ENCODE measurements around the gene TEKT3. TPM values are rescaled to one million over a fixed set of nuclear protein-coding genes. Genes with fewer than 3 reads are reported as not detected.

The TEKT3 gene
- total RNA-seq, 4 donors from 2014 or later = 0.83 TPM; not detected in 3

DNA sequence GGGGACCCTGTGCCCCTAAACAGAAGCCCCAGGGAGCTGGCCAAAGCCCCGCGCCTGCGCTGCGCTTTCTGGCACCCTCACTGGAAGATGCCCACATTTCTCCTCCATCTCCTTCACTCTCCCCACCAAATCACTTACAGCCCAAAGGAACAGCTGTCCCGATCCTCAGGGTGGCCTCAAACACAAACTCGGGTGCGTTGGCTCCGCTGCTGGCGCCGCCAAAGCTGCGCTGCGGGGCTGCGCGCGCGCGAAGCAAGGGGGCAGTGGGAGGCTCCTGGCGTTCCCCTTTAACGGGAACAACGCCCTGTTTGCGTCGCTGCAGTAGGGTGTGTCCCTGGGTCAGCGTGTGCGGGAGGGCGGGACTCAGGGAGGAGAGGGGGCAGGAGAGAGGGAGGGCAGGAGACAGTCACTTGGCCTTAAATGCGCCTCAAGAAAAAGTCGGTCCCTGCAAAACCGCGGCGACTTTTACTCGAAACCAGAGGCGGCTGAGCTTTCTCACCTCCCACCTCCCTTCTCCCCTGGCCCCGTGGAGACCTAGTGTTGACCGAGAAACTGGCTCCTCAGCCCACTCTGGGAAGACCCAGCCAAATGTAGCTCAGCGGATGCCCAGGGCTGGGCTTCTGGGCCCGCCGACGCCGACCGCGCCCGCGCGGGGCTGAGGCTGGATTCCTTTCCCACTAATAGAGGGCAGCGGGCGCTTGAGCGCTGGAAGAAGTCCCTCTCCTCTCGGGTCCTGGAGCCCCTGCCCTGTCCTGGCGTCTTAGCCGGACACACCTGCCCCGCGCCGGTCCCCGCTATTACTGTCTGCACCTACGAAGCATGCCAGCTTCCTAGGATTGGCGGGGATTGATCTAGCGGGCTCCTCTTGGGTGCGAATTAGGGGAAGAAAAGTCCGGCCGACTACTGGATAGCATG is 78.8 kb downstream of the TEKT3 start:
- intact Hi-C loops (cut with DNase I) = loop anchor here (5.0 kb wide), 1 partner anchor 240 kb away; no protein-coding TSS in a partner anchor
- peaks cover 0 to 16% (median 0%) of the 10 kb centered on the region in 3 donors for H3K36me3 ChIP-seq
- TF ChIP-seq, protein P1, sequence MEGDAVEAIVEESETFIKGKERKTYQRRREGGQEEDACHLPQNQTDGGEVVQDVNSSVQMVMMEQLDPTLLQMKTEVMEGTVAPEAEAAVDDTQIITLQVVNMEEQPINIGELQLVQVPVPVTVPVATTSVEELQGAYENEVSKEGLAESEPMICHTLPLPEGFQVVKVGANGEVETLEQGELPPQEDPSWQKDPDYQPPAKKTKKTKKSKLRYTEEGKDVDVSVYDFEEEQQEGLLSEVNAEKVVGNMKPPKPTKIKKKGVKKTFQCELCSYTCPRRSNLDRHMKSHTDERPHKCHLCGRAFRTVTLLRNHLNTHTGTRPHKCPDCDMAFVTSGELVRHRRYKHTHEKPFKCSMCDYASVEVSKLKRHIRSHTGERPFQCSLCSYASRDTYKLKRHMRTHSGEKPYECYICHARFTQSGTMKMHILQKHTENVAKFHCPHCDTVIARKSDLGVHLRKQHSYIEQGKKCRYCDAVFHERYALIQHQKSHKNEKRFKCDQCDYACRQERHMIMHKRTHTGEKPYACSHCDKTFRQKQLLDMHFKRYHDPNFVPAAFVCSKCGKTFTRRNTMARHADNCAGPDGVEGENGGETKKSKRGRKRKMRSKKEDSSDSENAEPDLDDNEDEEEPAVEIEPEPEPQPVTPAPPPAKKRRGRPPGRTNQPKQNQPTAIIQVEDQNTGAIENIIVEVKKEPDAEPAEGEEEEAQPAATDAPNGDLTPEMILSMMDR (IDR thresholded peaks at IDR 0.05) = peak in 3 of 6 experiments; percentile 8 to 20 (median 9)
- TF ChIP-seq POLR2A (IDR thresholded peaks at IDR 0.05) = peak in 2 of 4 donors; percentile 84
- H3K27me3 ChIP-seq = peaks cover 0 to 77% (median 4%) of the 10 kb centered on the region in 4 donors
- H3K4me1 ChIP-seq = peaks cover 10 to 72% (median 30%) of the 10 kb centered on the region in 3 donors
- peak; percentile 28 for DNase-seq
- H3K4me3 ChIP-seq = peak overlapping the region; percentile 34 to 77 (median 62)
- WGBS, 2 donors = 2 to 5% methylated on average over 20 to 39 of the region's 60 CpGs
- no peaks in the 10 kb centered on the region for H3K9me3 ChIP-seq
- peak overlapping the region; percentile 85 to 98 (median 94) for H3K27ac ChIP-seq

GRCh38 chr17:15261802-15262290 is 79.6 kb downstream of the TEKT3 start:
- H3K4me3 ChIP-seq = peak overlapping the region; percentile 34 to 77 (median 62)
- no peaks in the 10 kb centered on the region for H3K9me3 ChIP-seq
- intact Hi-C loops (cut with DNase I) = loop anchor here (5.0 kb wide), 1 partner anchor 240 kb away; no protein-coding TSS in a partner anchor
- peaks cover 10 to 79% (median 37%) of the 10 kb centered on the region in 3 donors for H3K4me1 ChIP-seq
- peaks cover 0 to 77% (median 4%) of the 10 kb centered on the region in 4 donors for H3K27me3 ChIP-seq
- DNase-seq = no peak
- WGBS, 2 donors = 0 to 7% methylated on average over 2 to 9 of the region's 9 CpGs
- TF ChIP-seq, protein P1 (IDR thresholded peaks at IDR 0.05) = no peak
- no peak for TF ChIP-seq POLR2A (IDR thresholded peaks at IDR 0.05)
- peaks cover 0 to 16% (median 0%) of the 10 kb centered on the region in 3 donors for H3K36me3 ChIP-seq
- H3K27ac ChIP-seq = peak overlapping the region; percentile 85 to 98 (median 94)

DNA sequence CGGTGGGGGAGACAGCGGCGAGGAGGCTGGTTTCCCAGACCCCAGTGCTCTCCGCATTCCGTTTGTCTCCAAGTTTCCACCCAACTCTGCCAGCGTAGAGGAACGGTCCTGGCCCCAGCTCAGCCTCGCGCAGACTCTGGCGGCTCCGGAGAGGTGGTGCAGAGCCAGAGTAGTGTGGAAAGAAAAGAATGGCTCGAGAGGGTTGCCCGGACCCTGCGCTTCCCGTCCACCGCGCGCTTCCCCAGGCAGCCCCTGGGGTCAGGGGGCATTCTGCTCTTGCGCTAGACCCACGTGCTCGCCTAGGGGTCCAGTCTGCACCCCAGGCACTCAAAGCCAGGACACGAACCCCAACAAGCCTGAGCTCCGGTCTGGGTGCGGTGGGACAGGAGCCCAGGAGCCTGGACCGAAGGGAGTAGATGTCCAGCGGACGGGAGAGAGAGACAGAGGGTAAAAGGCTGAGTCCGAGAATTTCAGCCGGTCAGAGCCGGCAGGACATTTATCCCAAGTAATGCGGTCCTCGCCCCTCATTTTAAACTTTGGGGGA is 80.1 kb downstream of the TEKT3 start:
- TF ChIP-seq POLR2A (IDR thresholded peaks at IDR 0.05) = no peak
- TF ChIP-seq, protein P1 (IDR thresholded peaks at IDR 0.05) = no peak
- Histone ChIP-seq H3K36me3 (peaks cover 0 to 16% (median 0%) of the 10 kb centered on the region in 3 donors), H3K4me1 (peaks cover 10 to 84% (median 40%) of the 10 kb centered on the region in 3 donors), H3K27ac (peak overlapping the region; percentile 85 to 98 (median 94)), H3K4me3 (peak overlapping the region; percentile 34 to 77 (median 62)), H3K27me3 (peaks cover 0 to 77% (median 4%) of the 10 kb centered on the region in 4 donors), H3K9me3 (no peaks in the 10 kb centered on the region)
- intact Hi-C loops (cut with DNase I) = loop anchor here (5.0 kb wide), 1 partner anchor 241 kb away; no protein-coding TSS in a partner anchor
- DNase-seq = no peak
- WGBS, 2 donors = 10 to 11% methylated on average over 12 to 17 of the region's 32 CpGs

DNA sequence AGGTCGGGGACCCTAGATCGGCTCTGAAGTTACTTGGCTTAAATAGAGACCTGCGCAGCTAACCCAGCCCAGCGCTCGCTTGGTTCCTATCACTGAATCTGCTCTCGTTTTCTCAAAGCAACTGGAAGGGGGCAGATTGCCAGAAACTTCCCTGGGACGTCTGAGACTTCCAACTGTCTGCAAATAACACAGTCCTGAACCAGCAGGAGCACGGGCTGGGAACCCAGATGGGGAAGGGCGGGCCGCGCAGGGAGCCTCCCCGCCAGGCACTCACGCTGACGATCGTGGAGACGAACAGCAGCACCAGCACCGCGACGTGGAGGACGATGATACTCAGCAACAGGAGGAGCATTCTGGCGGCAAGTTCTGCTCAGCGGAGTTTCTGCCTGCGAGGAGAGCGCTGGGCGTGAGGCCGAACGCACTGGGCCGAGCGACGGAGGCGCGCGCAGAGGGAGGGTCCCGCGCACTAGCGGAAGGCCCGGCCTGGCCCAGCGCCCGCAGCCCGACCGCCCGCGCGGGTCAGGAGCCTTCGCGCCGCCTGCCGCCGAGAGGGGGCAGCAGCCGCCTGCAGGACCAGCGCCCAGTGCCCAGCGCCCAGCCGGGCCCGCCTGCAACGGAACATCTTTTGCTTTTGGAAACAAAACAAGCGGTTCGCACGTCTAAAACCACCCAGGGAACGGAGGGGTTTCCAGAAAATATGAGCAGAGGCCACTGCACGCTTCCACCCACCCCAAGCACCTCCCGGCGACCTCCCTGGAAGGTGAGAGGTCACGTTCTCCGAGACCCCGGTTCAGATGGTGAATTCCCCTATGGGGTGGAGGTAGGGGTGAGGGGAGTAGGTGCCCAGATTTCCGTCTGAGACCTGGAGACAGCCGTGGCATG is 80.8 kb downstream of the TEKT3 start:
- Histone ChIP-seq H3K4me3 (peak overlapping the region; percentile 34 to 77 (median 62)), H3K27ac (peak overlapping the region; percentile 85 to 98 (median 94)), H3K4me1 (peaks cover 10 to 92% (median 47%) of the 10 kb centered on the region in 3 donors), H3K27me3 (peaks cover 0 to 72% (median 4%) of the 10 kb centered on the region in 4 donors), H3K9me3 (no peaks in the 10 kb centered on the region), H3K36me3 (peaks cover 0 to 19% (median 0%) of the 10 kb centered on the region in 3 donors)
- intact Hi-C loops (cut with DNase I) = loop anchor here (5.0 kb wide), 1 partner anchor 242 kb away; no protein-coding TSS in a partner anchor
- no peak for DNase-seq
- peak in 2 of 4 donors; percentile 26 to 29 for TF ChIP-seq POLR2A (IDR thresholded peaks at IDR 0.05)
- TF ChIP-seq, protein P1 (IDR thresholded peaks at IDR 0.05) = peak; percentile 48 to 94 (median 90)
- WGBS, 2 donors = 4 to 12% methylated on average over 8 to 14 of the region's 67 CpGs

Measured in esophagus squamous epithelium (tissue), 5 donors.